LNCAP (cell line): Measurements from ENCODE around the gene CDK17.

Experiments used
- TF ChIP-seq, protein P1 (sequence below): fragments of 450-650 bp; IDR thresholded peaks from 2 replicates; pipeline ENCODE4 v1.5.1; 2017; ENCODE audit warnings: mild to moderate bottlenecking

The CDK17 gene

DNA sequence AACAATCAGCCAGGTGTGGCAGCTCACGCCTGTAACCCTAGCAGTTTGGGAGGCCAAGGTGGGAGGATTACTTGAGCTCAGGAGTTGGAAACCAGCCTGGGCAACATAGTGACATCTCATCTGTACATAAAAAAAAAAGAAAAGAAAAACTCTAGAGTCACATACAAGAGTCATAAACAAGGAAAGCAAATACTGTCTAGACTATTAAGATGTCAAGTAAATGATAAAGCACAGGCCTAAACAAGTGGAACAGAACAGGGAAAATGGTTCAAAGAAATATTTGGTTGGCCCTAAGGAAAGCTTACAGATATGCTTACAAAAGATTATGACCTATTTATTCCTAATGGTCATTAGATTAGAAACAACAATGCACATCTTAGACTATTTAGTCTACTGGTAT lies 12.3 kb downstream of the CDK17 start:
- TF ChIP-seq, protein P1, sequence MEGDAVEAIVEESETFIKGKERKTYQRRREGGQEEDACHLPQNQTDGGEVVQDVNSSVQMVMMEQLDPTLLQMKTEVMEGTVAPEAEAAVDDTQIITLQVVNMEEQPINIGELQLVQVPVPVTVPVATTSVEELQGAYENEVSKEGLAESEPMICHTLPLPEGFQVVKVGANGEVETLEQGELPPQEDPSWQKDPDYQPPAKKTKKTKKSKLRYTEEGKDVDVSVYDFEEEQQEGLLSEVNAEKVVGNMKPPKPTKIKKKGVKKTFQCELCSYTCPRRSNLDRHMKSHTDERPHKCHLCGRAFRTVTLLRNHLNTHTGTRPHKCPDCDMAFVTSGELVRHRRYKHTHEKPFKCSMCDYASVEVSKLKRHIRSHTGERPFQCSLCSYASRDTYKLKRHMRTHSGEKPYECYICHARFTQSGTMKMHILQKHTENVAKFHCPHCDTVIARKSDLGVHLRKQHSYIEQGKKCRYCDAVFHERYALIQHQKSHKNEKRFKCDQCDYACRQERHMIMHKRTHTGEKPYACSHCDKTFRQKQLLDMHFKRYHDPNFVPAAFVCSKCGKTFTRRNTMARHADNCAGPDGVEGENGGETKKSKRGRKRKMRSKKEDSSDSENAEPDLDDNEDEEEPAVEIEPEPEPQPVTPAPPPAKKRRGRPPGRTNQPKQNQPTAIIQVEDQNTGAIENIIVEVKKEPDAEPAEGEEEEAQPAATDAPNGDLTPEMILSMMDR: no peak

DNA sequence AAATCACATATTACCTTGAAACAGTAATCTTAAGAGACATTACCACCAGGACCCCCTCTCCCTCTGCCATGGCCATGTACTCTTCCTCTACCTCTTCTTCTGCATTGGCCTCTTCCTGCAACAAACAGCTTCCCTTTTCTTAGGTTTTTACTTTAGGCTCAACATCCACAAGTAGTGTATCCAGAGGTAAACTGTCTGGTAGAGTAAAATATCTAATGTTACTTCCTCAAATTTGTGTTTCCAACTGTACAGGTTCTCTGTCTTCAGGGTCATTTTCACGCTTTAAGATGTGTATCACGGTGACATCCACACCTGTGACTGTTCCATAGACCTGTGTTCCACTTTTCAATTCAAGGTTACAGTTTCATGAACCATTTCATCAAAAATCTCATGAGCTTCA lies 13.4 kb downstream of the CDK17 start:
- TF ChIP-seq, protein P1: no peak

DNA sequence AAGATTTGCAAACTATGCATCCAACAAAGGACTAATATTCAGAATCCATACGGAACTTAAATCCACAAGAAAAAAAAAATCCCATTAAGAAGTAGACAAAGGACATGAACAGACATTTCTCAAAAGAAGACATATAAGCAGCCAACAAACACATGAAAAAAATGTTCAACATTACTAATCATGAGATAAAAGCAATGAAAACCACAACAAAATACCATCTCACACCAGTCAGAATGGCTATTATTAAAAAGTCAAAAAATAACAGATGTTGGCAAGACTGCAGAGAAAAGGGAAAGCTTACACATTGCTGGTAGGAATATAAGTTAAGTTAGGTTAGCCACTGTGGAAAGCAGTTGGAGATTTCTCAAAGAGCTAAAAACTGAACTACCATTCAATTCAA lies 16.2 kb downstream of the CDK17 start:
- TF ChIP-seq, protein P1: no peak

DNA sequence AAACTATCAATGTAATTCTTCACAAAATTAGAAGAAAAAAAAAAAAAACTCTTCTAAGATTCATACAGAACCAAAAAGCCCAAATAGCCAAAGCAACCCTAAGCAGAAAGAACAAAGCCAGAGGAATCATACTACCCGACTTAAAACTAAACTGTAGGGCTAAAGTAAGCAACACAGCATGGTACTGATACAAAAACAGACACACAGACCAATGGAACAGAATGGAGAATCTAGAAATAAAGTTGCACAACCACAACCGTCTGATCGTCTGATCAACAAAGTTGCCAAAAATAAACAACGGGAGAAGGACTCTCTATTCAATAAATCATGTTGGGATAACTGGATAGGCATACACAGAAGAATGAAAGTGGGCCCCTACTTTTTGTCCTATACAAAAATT lies 16.9 kb downstream of the CDK17 start:
- TF ChIP-seq, protein P1: no peak

DNA sequence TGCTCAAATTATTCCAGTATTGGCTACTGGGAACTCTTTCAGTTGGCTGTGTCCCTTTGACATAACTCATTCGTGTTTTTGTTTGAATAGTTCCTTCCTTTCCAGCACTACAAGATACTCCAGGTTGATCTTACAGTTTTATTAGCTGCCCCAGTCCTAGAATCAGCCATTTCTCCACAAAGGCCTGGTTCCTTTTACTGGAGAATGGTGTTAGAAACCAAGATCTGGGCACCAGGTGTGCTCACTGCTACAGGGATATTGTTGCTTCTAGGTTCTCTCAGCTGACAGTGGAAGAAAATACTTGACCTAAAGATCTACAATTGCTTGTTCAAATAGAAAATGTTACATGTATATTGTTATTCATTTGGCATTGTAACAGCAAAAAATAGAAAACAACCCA lies 21.9 kb downstream of the CDK17 start:
- TF ChIP-seq, protein P1: no peak

DNA sequence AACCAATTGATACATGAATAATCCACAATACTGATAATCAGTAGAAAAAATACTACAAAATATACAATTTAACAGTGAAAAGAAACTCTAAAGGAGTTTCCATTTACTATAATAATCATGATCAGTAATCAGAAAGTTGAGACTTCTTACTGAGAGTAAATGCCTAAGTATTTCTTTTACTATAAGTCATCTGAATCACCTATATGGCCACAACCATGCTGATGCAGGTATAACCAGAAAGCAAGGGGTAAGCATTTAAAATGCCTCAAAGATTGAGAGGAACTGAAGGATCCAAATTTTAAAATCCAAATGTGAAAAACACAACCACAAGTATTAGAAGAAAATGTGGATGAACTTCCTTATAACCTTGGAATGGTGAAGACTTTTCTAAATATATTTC lies 23.4 kb downstream of the CDK17 start:
- TF ChIP-seq, protein P1: no peak

DNA sequence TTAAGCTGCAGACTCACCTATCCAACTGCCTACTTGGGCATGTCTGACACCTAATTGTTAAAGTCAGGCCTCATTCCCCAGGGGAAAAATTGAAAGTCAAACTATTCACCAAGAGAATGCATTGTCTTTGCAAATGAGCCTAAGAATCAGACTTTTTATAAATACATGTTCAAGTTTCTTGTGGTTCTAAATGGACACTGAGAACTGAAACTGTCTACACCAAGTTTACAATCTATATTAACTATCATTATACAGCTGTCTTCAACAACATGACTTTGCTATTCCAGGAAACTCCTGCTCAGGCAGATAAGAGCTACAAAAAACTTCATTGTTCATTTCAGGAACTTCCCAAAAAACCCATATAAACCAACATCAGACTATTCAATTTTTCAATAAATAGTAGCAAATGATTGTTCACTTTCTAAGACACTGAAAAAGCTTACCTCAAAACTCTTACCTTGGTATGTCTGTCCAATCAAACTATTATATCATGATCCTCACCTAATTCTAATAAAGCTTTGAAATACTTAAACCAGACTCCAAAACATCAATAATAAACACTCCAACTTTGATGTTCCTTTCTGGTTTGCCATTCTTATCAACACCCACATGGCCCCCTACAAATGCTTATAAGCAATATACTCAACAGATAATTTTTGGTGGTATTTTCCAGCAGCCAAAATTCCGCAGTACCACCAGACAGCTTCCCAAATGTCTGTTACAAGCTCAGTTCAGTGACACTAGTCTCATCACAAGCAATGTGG lies 24.2 kb downstream of the CDK17 start:
- TF ChIP-seq, protein P1: no peak

DNA sequence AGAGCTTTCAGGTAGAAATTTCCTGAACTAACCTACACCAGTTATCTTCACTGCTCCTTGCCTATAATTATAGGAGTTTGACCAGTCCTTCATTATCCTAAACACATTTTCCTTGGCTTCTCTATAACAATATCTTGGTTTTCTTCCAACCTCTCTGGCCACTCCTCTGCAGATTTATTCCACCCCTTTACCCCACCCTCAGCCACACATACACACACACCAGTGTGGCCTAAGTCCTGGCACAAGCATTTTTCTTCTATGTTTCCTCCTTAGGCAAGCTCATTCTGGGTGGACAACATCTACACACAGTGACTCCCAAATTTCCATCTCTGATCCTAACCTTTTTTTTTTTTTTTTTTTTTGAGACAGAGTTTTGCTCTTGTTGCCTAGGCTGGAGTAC lies 25.1 kb downstream of the CDK17 start:
- TF ChIP-seq, protein P1: no peak
